IMR-90 (cell line): ENCODE measurements around the gene SYCN. TPM values are rescaled to one million over a fixed set of nuclear protein-coding genes. Genes with fewer than 3 reads are reported as not detected.

ENCODE experiments used
- ATAC-seq: fragments of 200-7000 bp; cut with Tn5 transposase; 2 replicates; pipeline ENCODE4 v1.9.1; 2020; ENCODE audit warnings: low read depth, mild to moderate bottlenecking, moderate library complexity
- BruUV-seq: library from RNA; stranded (reverse); fragments of 400-500 nt; replicated peaks from 2 replicates; lab custom pipeline; 2021; lab: Mats Ljungman, UMichigan
- CTCF ChIA-PET: fragments of 300-600 bp; formaldehyde crosslinking; extraction: SDS; loops from one replicate; lab custom pipeline; 2021; ENCODE audit warnings: antibody characterized with exemption; lab: Yijun Ruan, JAX
- POLR2A ChIA-PET: fragments of 300-600 bp; sonication (Branson Sonifier 250); formaldehyde crosslinking; loops from one replicate; lab custom pipeline; 2022; ENCODE audit warnings: antibody characterized with exemption; ENCODE audit not compliant: unreplicated experiment; lab: Charles Lee
- DNase-seq: peaks from one replicate; pipeline ENCODE4 v3.0.0; 2013
- H2AFZ ChIP-seq: replicated peaks from 2 replicates; pipeline ENCODE3; 2013; ENCODE audit warnings: low read length, mild to moderate bottlenecking; ENCODE audit not compliant: poor library complexity
- H2AK5ac ChIP-seq: 2 replicates; pipeline ENCODE4 v1.6.1; 2013; ENCODE audit warnings: low read depth, low read length, inconsistent platforms
- H2AK9ac ChIP-seq: replicated peaks from 2 replicates; pipeline ENCODE3; 2013; ENCODE audit warnings: mild to moderate bottlenecking, low read depth, low read length, moderate library complexity; ENCODE audit not compliant: poor library complexity
- H2BK120ac ChIP-seq: 2 replicates; pipeline ENCODE4 v1.6.1; 2013; ENCODE audit warnings: low read depth, low read length, inconsistent platforms
- H2BK15ac ChIP-seq: 3 replicates; pipeline ENCODE4 v1.6.1; 2013; ENCODE audit warnings: low read depth, low read length, inconsistent platforms
- H2BK20ac ChIP-seq: 2 replicates; pipeline ENCODE4 v1.6.1; 2013; ENCODE audit warnings: low read depth, mild to moderate bottlenecking, inconsistent platforms, low read length, moderate library complexity
- H2BK5ac ChIP-seq: 2 replicates; pipeline ENCODE4 v1.6.1; 2013; ENCODE audit warnings: mild to moderate bottlenecking, low read depth, low read length, inconsistent platforms; ENCODE audit not compliant: poor library complexity, severe bottlenecking
- H3K14ac ChIP-seq: replicated peaks from 2 replicates; pipeline ENCODE4 v1.6.1; 2013; ENCODE audit warnings: low read depth, low read length, inconsistent platforms
- H3K18ac ChIP-seq: 2 replicates; pipeline ENCODE4 v1.6.1; 2013; ENCODE audit warnings: low read depth, low read length, control low read depth
- H3K23ac ChIP-seq: 2 replicates; pipeline ENCODE4 v1.6.1; 2013; ENCODE audit warnings: low read depth, low read length, inconsistent platforms
- H3K27ac ChIP-seq: 2 replicates; pipeline ENCODE4 v1.5.1; 2013; ENCODE audit warnings: mild to moderate bottlenecking, control low read depth, low read length; ENCODE audit not compliant: insufficient read depth
- H3K27me3 ChIP-seq: 2 replicates; pipeline ENCODE4 v1.6.1; 2013; ENCODE audit warnings: low read length; ENCODE audit not compliant: control insufficient read depth, insufficient read depth
- H3K36me3 ChIP-seq: 2 replicates; pipeline ENCODE4 v1.6.1; 2013; ENCODE audit warnings: low read length, mixed read lengths; ENCODE audit not compliant: control insufficient read depth, insufficient read depth
- H3K4ac ChIP-seq: 2 replicates; pipeline ENCODE4 v1.6.1; 2013; ENCODE audit warnings: low read depth, low read length, inconsistent platforms
- H3K4me1 ChIP-seq: 2 replicates; pipeline ENCODE4 v1.6.1; 2013; ENCODE audit warnings: low read length, mixed read lengths; ENCODE audit not compliant: control insufficient read depth, insufficient read depth
- H3K4me2 ChIP-seq: 2 replicates; pipeline ENCODE4 v1.6.1; 2013; ENCODE audit warnings: low read depth, mild to moderate bottlenecking, control low read depth, low read length, moderate library complexity
- H3K4me3 ChIP-seq: 2 replicates; pipeline ENCODE4 v1.5.1; 2013; ENCODE audit warnings: low read depth, mild to moderate bottlenecking, control low read depth, low read length, moderate library complexity; ENCODE audit not compliant: insufficient read depth
- H3K56ac ChIP-seq: 2 replicates; pipeline ENCODE4 v1.6.1; 2013; ENCODE audit warnings: low read length, inconsistent platforms; ENCODE audit not compliant: insufficient read depth; ENCODE audit errors: extremely low read depth
- H3K79me1 ChIP-seq, 2 experiments: 2 replicates each; pipeline ENCODE4 v1.6.1; 2013; ENCODE audit warnings: low read length in 2 of 2, inconsistent platforms in 1 of 2, low read depth in 1 of 2
- H3K9ac ChIP-seq: 2 replicates; pipeline ENCODE4 v1.6.1; 2013; ENCODE audit warnings: low read depth, low read length, control low read depth
- H3K9me1 ChIP-seq: 2 replicates; pipeline ENCODE4 v1.6.1; 2013; ENCODE audit warnings: low read length, inconsistent platforms; ENCODE audit not compliant: insufficient read depth
- H3K9me3 ChIP-seq: 2 replicates; pipeline ENCODE4 v1.6.1; 2013; ENCODE audit warnings: low read length; ENCODE audit not compliant: control insufficient read depth, insufficient read depth
- H4K20me1 ChIP-seq: 2 replicates; pipeline ENCODE4 v1.6.1; 2013; ENCODE audit warnings: low read length, inconsistent platforms; ENCODE audit not compliant: insufficient read depth
- H4K5ac ChIP-seq: 2 replicates; pipeline ENCODE4 v1.6.1; 2013; ENCODE audit warnings: mild to moderate bottlenecking, low read depth, low read length, control low read depth
- H4K8ac ChIP-seq, 2 experiments: 2 replicates each; pipeline ENCODE4 v1.6.1; 2013; ENCODE audit warnings: low read depth in 2 of 2, low read length in 2 of 2, control low read depth in 1 of 2, inconsistent platforms in 1 of 2
- H4K91ac ChIP-seq: 2 replicates; pipeline ENCODE4 v1.6.1; 2013; ENCODE audit warnings: low read depth, low read length, inconsistent platforms; ENCODE audit not compliant: insufficient read depth
- FOS ChIP-seq: fragments of 150-350 bp; IDR thresholded peaks from 2 replicates; pipeline ENCODE4 v1.6.1; 2016; ENCODE audit warnings: low read depth, low read length
- NFE2L2 ChIP-seq: fragments of 150-350 bp; IDR thresholded peaks from 2 replicates; pipeline ENCODE4 v1.6.1; 2016; ENCODE audit warnings: low read depth, mild to moderate bottlenecking, low read length
- POLR2A ChIP-seq: IDR thresholded peaks from 2 replicates; pipeline ENCODE4 v1.6.1; 2012; ENCODE audit warnings: mild to moderate bottlenecking, low read depth, low read length
- RCOR1 ChIP-seq: IDR thresholded peaks from 2 replicates; pipeline ENCODE4 v1.6.1; 2012; ENCODE audit warnings: mild to moderate bottlenecking, low read length, improper control_type of control experiment; ENCODE audit not compliant: insufficient replicate concordance
- RFX5 ChIP-seq: IDR thresholded peaks from 2 replicates; pipeline ENCODE4 v1.8.0; 2012; ENCODE audit warnings: low read depth, mild to moderate bottlenecking, low read length, moderate library complexity
- USF2 ChIP-seq: fragments of 150-350 bp; IDR thresholded peaks from 2 replicates; pipeline ENCODE4 v1.6.1; 2017; ENCODE audit warnings: mild to moderate bottlenecking, antibody characterized with exemption, low read length, low read depth
- WGBS, 2 experiments: methylation state at CpG; one replicate each; pipeline versions ENCODE4 v1.1.5 to v1.1.7; 2013; ENCODE audit warnings: missing lambda C conversion rate in 2 of 2; ENCODE audit not compliant: insufficient read length in 1 of 2; ENCODE audit errors: extremely low coverage in 2 of 2; 5-methylcytosine and 5-hydroxymethylcytosine counted together
- dilution Hi-C: fragments of 300-500 bp; cut with HindIII; formaldehyde crosslinking; loops from one replicate; pipeline ENCODE4 v1.14.3; 2018; ENCODE audit warnings: low sequenced_read_pairs; ENCODE audit not compliant: unreplicated experiment
- in situ Hi-C: fragments of 300-500 bp; cut with MboI; formaldehyde crosslinking; loops from 3 replicates; pipeline ENCODE4 v1.14.3; 2019; ENCODE audit warnings: low sequenced_read_pairs, inconsistent platforms, mixed read lengths
- intact Hi-C: fragments of 100-400 bp; cut with micrococcal nuclease; formaldehyde crosslinking; loops from 2 replicates; pipeline ENCODE4 v1.10.0; 2022
- polyA plus RNA-seq, 3 experiments: library from polyadenylated mRNA; depleted of rRNA; stranded (reverse); fragments of >200 nt; gene quantifications; 2 replicates each; pipeline ENCODE4 v1.2.3, GENCODE V29; 2012; ENCODE audit warnings: low replicate concordance in 1 of 3
- total RNA-seq: library from RNA; depleted of rRNA; stranded (reverse); fragments of >200 nt; gene quantifications from 2 replicates; pipeline ENCODE4 v1.2.3, GENCODE V29; 2012

The SYCN gene
- total and polyA plus RNA-seq, 2 of the 4 experiments (the other 2 are of a cell fraction), result not detected

GRCh38 chr19:39173502-39173991 lies 30.5 kb downstream of the SYCN start:
- Histone ChIP-seq H3K56ac (no peak overlapping the region), H3K4me2 (no peak overlapping the region), H3K27me3 (no peaks in the 10 kb centered on the region), H2BK15ac (no peak overlapping the region), H3K18ac (no peak overlapping the region), H3K4me3 (no peak overlapping the region), H3K9me1 (no peaks in the 10 kb centered on the region), H3K9me3 (no peaks in the 10 kb centered on the region), H2BK20ac (no peak overlapping the region), H2AK9ac (no peak overlapping the region), H4K20me1 (peaks cover 5% of the 10 kb centered on the region; the same call in 1 of the 2 replicates), H3K14ac (no peak overlapping the region), H2AFZ (no peak overlapping the region), H4K91ac (no peak overlapping the region), H2BK5ac (no peak overlapping the region), H3K4me1 (no peaks in the 10 kb centered on the region), H3K9ac (no peak overlapping the region), H3K23ac (no peak overlapping the region), H3K4ac (no peak overlapping the region), H2AK5ac (no peak overlapping the region), H3K27ac (no peak overlapping the region), H3K79me1 (no peaks in the 10 kb centered on the region), H4K5ac (no peak overlapping the region), H4K8ac (no peak overlapping the region), H3K36me3 (peaks cover 61% of the 10 kb centered on the region), H2BK120ac (no peak overlapping the region)
- WGBS, 2 experiments, result 80% methylated on average over 1 of the region's 25 CpGs; no CpG with 5 or more reads in 1 of the 2 experiments
- dilution Hi-C loops, result no loop called here
- ATAC-seq (no peak), DNase-seq (no peak)
- ChIA-PET CTCF (no interaction called here), POLR2A (no interaction called here)
- in situ Hi-C loops, result no loop called here
- TF ChIP-seq POLR2A (no peak), USF2 (no peak), NFE2L2 (no peak), RCOR1 (no peak), FOS (no peak), RFX5 (no peak)
- no TSS peak for BruUV-seq
- intact Hi-C loops, result no loop called here
